ENCODE data around the gene KIAA1217.

DNA sequence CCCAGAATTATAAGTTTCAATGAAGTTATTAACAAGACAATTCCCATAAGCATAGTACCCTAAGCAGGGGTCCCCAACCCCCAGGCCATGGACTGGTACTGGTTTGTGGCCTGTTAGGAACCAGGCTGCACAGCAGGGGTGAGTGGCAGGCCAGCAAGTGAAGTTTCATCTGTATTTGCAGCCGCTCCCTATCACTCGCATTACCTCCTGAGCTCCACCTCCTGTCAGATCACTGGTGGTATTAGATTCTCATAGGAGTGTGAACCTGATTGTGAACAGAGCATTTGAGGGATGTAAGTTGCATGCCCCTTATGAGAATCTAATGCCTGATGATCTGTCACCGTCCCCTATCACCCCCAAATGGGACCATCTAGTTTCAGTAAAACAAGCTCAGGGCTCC is 36.0 kb upstream of the KIAA1217 start:
- no peak for TF ChIP-seq POLR2A (IDR thresholded peaks at IDR 0.05; ENCODE audit: low read length)
- no peak for TF ChIP-seq GATA1 (IDR thresholded peaks at IDR 0.05; ENCODE audit: low read depth, low read length)
